Astrocyte (in vitro differentiated cells and primary cell): ENCODE measurements around the gene MKNK2.

Source experiments
- CTCF ChIP-seq: IDR thresholded peaks from 2 replicates; pipeline ENCODE4 v1.5.1; 2011; ENCODE audit warnings: low read depth, mild to moderate bottlenecking, inconsistent platforms, low read length, moderate library complexity; ENCODE audit not compliant: insufficient read depth
- EZH2 ChIP-seq: IDR thresholded peaks from 2 replicates; pipeline ENCODE4 v1.6.1; 2012; ENCODE audit warnings: mild to moderate bottlenecking, low read length, inconsistent platforms; ENCODE audit not compliant: insufficient read depth

- TF ChIP-seq CTCF (no peak), EZH2 (no peak)
These were observed 6.9 kb downstream of the MKNK2 start for GRCh38 chr19:2043961-2044708.
